ENCODE results near the gene MRPL24.

DNA sequence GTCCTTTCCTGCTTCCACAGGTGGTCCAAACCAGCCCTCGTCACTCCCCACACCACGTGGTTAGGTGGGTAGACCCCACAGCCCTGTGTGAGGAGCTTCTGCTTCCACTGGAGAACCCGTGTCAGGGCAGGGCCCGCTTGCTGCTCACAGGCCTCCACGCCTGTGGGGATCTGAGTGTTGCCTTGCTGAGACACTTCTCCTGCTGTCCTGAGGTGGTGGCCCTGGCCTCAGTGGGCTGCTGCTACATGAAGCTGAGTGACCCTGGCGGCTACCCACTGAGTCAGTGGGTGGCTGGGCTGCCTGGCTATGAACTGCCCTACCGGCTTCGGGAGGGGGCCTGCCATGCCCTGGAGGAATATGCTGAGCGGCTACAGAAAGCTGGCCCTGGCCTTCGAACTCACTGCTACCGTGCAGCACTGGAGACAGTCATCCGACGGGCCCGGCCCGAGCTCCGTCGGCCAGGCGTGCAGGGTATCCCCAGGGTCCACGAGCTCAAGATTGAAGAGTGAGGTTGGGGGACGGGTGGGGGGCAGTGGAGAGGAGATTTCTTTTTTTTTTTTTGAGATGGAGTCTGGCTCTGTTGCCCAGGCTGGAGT lies 6.8 kb downstream of the MRPL24 start:
- TF ChIP-seq, protein P1, sequence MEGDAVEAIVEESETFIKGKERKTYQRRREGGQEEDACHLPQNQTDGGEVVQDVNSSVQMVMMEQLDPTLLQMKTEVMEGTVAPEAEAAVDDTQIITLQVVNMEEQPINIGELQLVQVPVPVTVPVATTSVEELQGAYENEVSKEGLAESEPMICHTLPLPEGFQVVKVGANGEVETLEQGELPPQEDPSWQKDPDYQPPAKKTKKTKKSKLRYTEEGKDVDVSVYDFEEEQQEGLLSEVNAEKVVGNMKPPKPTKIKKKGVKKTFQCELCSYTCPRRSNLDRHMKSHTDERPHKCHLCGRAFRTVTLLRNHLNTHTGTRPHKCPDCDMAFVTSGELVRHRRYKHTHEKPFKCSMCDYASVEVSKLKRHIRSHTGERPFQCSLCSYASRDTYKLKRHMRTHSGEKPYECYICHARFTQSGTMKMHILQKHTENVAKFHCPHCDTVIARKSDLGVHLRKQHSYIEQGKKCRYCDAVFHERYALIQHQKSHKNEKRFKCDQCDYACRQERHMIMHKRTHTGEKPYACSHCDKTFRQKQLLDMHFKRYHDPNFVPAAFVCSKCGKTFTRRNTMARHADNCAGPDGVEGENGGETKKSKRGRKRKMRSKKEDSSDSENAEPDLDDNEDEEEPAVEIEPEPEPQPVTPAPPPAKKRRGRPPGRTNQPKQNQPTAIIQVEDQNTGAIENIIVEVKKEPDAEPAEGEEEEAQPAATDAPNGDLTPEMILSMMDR (IDR thresholded peaks at IDR 0.05), result no peak
- TF ChIP-seq POLR2A (IDR thresholded peaks at IDR 0.05; ENCODE audit: low read length) (no peak), KDM1A (IDR thresholded peaks at IDR 0.05; ENCODE audit: low read depth) (no peak), EHMT2 (IDR thresholded peaks at IDR 0.05; ENCODE audit: low read depth) (no peak), ESRRA (IDR thresholded peaks at IDR 0.05; ENCODE audit: borderline replicate concordance, low read length) (no peak), NFE2L2 (conservative IDR thresholded peaks at IDR 0.05; ENCODE audit: low read length) (no peak)
- TF ChIP-seq, protein P2, sequence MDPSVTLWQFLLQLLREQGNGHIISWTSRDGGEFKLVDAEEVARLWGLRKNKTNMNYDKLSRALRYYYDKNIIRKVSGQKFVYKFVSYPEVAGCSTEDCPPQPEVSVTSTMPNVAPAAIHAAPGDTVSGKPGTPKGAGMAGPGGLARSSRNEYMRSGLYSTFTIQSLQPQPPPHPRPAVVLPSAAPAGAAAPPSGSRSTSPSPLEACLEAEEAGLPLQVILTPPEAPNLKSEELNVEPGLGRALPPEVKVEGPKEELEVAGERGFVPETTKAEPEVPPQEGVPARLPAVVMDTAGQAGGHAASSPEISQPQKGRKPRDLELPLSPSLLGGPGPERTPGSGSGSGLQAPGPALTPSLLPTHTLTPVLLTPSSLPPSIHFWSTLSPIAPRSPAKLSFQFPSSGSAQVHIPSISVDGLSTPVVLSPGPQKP (IDR thresholded peaks at IDR 0.05; ENCODE audit: low read depth, low read length), result no peak

All from A549 (cell line).